GM13977 (cell line): ENCODE results near the gene ARID4B.

Experiments used
- DNase-seq: peaks from one replicate; pipeline ENCODE4 v3.0.0; 2012; ENCODE audit warnings: low spot score
- CTCF ChIP-seq: IDR thresholded peaks from 2 replicates; pipeline ENCODE4 v1.5.1; 2012; ENCODE audit warnings: mild to moderate bottlenecking, control low read depth; ENCODE audit not compliant: insufficient read depth; ENCODE audit errors: extremely low read depth, missing control alignments
- in situ Hi-C: fragments of 300-500 bp; cut with MboI; formaldehyde crosslinking; loops from one replicate; pipeline ENCODE4 v1.12.0; 2022; ENCODE audit warnings: low sequenced_read_pairs, low pct_unique_long_range_greater_than_20kb, mixed read lengths, inconsistent platforms; ENCODE audit not compliant: unreplicated experiment

ARID4B gene

DNA sequence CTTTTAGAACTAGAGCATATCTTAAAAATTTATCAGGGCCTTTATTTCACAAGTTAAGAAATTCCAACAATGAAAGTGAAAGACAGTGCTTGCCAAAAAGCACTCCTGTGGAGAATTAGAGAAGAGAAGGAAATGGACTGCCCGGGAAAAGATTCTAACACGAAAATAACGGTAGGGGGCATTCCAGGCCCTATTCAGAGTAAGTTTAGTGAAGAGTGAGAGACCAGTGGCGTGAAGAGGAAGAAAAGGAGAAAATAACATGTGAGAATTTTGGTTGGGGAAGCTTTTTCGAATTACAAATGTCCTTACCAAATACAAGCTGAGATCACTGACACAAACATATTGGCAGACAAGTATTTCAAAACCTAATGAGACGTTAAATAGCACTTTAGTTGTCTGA lies 128.5 kb downstream of the ARID4B start:
- DNase-seq: no peak
- in situ Hi-C loops: no loop called here
- peak; percentile 7 for TF ChIP-seq CTCF

- no peak for DNase-seq
- TF ChIP-seq CTCF: no peak
- in situ Hi-C loops: no loop called here
Observed at GRCh38 chr1:235190431-235190830, 137.5 kb downstream of the ARID4B start.

DNA sequence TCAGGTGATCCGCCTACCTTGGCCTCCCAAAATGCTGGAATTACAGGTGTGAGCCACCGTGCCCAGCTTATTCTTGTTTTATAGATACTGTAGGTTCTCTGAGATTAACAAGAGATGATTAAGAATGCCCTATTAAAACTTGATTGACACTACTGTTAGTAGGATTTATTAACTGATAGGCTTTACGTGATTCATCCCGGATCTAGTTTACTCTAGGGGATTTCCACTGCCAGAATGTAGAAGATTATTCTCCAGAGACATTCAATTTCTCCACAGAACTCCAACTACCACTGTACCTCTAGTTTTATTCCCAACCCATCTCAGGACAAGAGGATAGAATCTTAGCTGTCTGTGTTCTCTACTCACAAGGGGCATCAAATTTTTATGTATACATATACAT lies 140.7 kb downstream of the ARID4B start:
- no peak for TF ChIP-seq CTCF
- in situ Hi-C loops: no loop called here
- no peak for DNase-seq

- no peak for TF ChIP-seq CTCF
- no peak for DNase-seq
- in situ Hi-C loops: no loop called here
Observed at GRCh38 chr1:235181561-235182245, 146.3 kb downstream of the ARID4B start.

GRCh38 chr1:235180916-235181460 lies 147.0 kb downstream of the ARID4B start:
- no peak for DNase-seq
- no peak for TF ChIP-seq CTCF
- in situ Hi-C loops: no loop called here

DNA sequence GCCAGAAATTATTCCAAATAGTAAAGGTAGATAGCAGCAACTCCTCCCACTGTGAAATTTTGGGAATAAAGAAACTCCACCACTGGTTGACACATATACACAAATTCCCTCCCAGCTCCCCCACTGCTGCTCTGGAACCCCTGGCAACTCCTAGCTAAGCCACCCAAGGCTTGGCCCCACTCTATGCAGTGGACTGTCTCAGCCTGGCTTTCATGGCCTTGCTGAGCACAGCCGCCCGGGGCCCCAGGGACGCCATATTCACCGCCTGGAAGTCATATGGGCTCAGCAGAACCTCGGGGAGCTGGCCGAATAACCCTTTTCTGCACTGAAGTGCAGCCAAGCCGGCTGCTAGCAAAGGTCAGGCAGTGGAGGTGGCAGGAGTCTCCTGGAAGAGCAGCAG lies 151.5 kb downstream of the ARID4B start:
- DNase-seq: no peak
- TF ChIP-seq CTCF: no peak
- in situ Hi-C loops: no loop called here

- TF ChIP-seq CTCF: no peak
- in situ Hi-C loops: no loop called here
- no peak for DNase-seq
Observed at GRCh38 chr1:235169986-235170385, 158.0 kb downstream of the ARID4B start.
